GM19372 (cell line): Measurements from ENCODE around the gene NEUROG2.
"Not testable (repeated sequence)": the region's sequence is repeated elsewhere in the genome, so short reads cannot be mapped to it uniquely, and the experiment has no call there.

Source experiments
- ATAC-seq: cut with Tn5 transposase; IDR thresholded peaks from one replicate; pipeline ENCODE4 v1.9.1; 2021; ENCODE audit warnings: mild to moderate bottlenecking, low read depth, moderate library complexity; ENCODE audit not compliant: unreplicated experiment

NEUROG2 gene

GRCh38 chr4:112502871-112503270 is 13.1 kb downstream of the NEUROG2 start:
- no peak for ATAC-seq

DNA sequence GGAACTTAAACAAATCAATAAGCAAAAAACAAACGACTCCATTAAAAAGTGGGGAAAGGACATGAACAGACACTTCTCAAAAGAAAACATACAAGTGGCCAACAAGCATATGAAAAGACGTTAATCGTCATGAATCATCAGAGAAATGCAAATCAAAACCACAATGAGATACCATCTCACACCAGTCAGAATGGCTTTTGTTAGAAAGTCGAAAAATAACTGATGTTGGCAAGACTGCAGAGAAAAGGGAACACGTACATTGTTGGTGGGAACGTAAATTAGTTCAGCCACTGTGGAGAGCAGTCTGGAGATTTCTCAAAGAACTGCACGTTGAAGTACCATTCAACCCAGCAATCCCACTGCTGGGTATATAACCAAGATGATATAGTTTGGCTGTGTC is 23.7 kb downstream of the NEUROG2 start:
- no peak for ATAC-seq

- not testable (repeated sequence) for ATAC-seq
These were observed 25.2 kb downstream of the NEUROG2 start for GRCh38 chr4:112490808-112491207.

DNA sequence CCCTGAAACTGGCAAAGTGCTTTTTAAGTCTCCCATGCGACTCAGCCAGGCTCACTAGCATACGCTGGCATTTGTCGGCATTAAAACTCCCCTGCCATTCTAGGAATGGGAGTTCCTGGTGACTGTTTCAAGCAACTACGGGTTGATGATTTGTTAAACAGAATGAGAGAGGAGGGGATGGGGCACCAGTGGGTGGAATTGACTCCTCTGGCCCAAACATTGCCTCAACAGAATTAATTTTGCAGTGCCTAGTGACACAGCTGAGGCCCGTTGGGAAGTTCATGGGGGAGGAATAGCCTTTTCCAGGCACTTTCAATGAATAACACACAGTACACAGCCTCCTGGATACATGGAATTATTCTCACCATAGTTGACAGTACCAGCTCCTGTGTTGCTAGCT is 30.1 kb downstream of the NEUROG2 start:
- ATAC-seq: no peak

GRCh38 chr4:112473985-112474384 is 42.0 kb downstream of the NEUROG2 start:
- no peak for ATAC-seq

GRCh38 chr4:112472318-112472717 is 43.7 kb downstream of the NEUROG2 start:
- ATAC-seq: no peak
